ENCODE data around the gene C12orf76. TPM values are rescaled to one million over a fixed set of nuclear protein-coding genes. Genes with fewer than 3 reads are reported as not detected.

Gene C12orf76
- total RNA-seq: 8.0 and 9.5 TPM in 2 replicates

GRCh38 chr12:110048242-110049027, at the start of gene C12orf76:
Gene C12orf76, minus strand, starts transcription at chr12:110048522. Its CDS starts 27 bp downstream, at chr12:110048495.

GRCh38 chr12:109998904-109999648, 49.2 kb downstream of the C12orf76 start, which contains the start of gene ANKRD13A:
Gene ANKRD13A, plus strand, starts transcription at chr12:109999430. Its CDS starts 259 bp downstream, at chr12:109999689.

GRCh38 chr12:109995686-109996482, 52.4 kb downstream of the C12orf76 start, which contains the start of gene GIT2:
Gene GIT2, minus strand, starts transcription at chr12:109996368. Its CDS starts 144 bp downstream, at chr12:109996224.

Small RNA genes lying within 50 kb of the gene (small RNA-seq; reads per million reads assigned to genes)
- gene AC007546.2: not detected

Other genes with a start within 250 kb of the C12orf76 start
- gene TRPV4, start 215.1 kb downstream of the C12orf76 start, total RNA-seq: 4.8 and 5.1 TPM in 2 replicates
- 69.8 and 73.0 TPM in 2 replicates for gene GLTP, start 168.0 kb downstream of the C12orf76 start, total RNA-seq
- 10.6 and 11.0 TPM in 2 replicates for gene TCHP, start 148.2 kb downstream of the C12orf76 start, total RNA-seq
- gene GIT2, start 52.2 kb downstream of the C12orf76 start, total RNA-seq: 55.9 and 70.7 TPM in 2 replicates
- 194 and 205 TPM in 2 replicates for gene ANKRD13A, start 49.1 kb downstream of the C12orf76 start, total RNA-seq
- gene IFT81, start 75.8 kb upstream of the C12orf76 start, total RNA-seq: 16.1 and 19.1 TPM in 2 replicates
- 127 and 158 TPM in 2 replicates for gene ATP2A2, start 232.7 kb upstream of the C12orf76 start, total RNA-seq

Measured in articular chondrocyte of knee joint (primary cell).